HG03520 (cell line): ENCODE data around the gene MAP2K3.
A peak's percentile ranks its signal among the peaks of the same experiment; 100 is the strongest.
"Not testable (repeated sequence)": the region's sequence is repeated elsewhere in the genome, so short reads cannot be mapped to it uniquely, and the experiment has no call there.

Experiments used
- ATAC-seq: cut with Tn5 transposase; IDR thresholded peaks from one replicate; pipeline ENCODE4 v1.9.1; 2021; ENCODE audit warnings: mild to moderate bottlenecking, moderate library complexity; ENCODE audit not compliant: unreplicated experiment

MAP2K3 gene

GRCh38 chr17:21308931-21309381 lies 24.4 kb downstream of the MAP2K3 start:
- ATAC-seq = not testable (repeated sequence)

- ATAC-seq = not testable (repeated sequence)
These were observed 25.7 kb downstream of the MAP2K3 start for GRCh38 chr17:21310061-21310765.

- not testable (repeated sequence) for ATAC-seq
These were observed 26.5 kb downstream of the MAP2K3 start for GRCh38 chr17:21310766-21311602.

GRCh38 chr17:21313320-21313719 lies 28.8 kb downstream of the MAP2K3 start:
- no peak for ATAC-seq

- ATAC-seq = not testable (repeated sequence)
These were observed 29.2 kb downstream of the MAP2K3 start for GRCh38 chr17:21313761-21314160.

- ATAC-seq = not testable (repeated sequence)
These were observed 29.8 kb downstream of the MAP2K3 start for GRCh38 chr17:21314261-21314664.

- ATAC-seq = not testable (repeated sequence)
These were observed 30.2 kb downstream of the MAP2K3 start for GRCh38 chr17:21314701-21315111.

- ATAC-seq = not testable (repeated sequence)
These were observed 30.9 kb downstream of the MAP2K3 start for GRCh38 chr17:21315246-21316000.

GRCh38 chr17:21316212-21316886 lies 31.8 kb downstream of the MAP2K3 start:
- peak; percentile 53 for ATAC-seq

- ATAC-seq = peak; percentile 20
These were observed 32.5 kb downstream of the MAP2K3 start for GRCh38 chr17:21316887-21317500.

GRCh38 chr17:21317821-21318220 lies 33.3 kb downstream of the MAP2K3 start:
- not testable (repeated sequence) for ATAC-seq

GRCh38 chr17:21318439-21318838 lies 33.9 kb downstream of the MAP2K3 start:
- no peak for ATAC-seq

- ATAC-seq = not testable (repeated sequence)
These were observed 34.3 kb downstream of the MAP2K3 start for GRCh38 chr17:21318856-21319255.

GRCh38 chr17:21319256-21319655 lies 34.7 kb downstream of the MAP2K3 start:
- ATAC-seq = not testable (repeated sequence)

- not testable (repeated sequence) for ATAC-seq
These were observed 35.3 kb downstream of the MAP2K3 start for GRCh38 chr17:21319686-21320375.

GRCh38 chr17:21320430-21320829 lies 35.9 kb downstream of the MAP2K3 start:
- not testable (repeated sequence) for ATAC-seq

GRCh38 chr17:21321061-21321460 lies 36.5 kb downstream of the MAP2K3 start:
- ATAC-seq = not testable (repeated sequence)

- not testable (repeated sequence) for ATAC-seq
These were observed 37.3 kb downstream of the MAP2K3 start for GRCh38 chr17:21321744-21322191.
